WTC11 (cell line): ENCODE measurements around the gene FDXR. TPM values are rescaled to one million over a fixed set of nuclear protein-coding genes. Genes with fewer than 3 reads are reported as not detected.

Source experiments
- ATAC-seq: fragments of 200-7000 bp; cut with Tn5 transposase; 2 replicates; pipeline ENCODE4 v1.10.0; 2021; ENCODE audit warnings: mild to moderate bottlenecking, moderate library complexity
- CTCF ChIA-PET: fragments of 300-600 bp; sonication (Branson Sonifier 250); formaldehyde crosslinking; loops from one replicate; lab custom pipeline; 2021; ENCODE audit warnings: antibody characterized with exemption; lab: Charles Lee
- POLR2A ChIA-PET: fragments of 350-600 bp; sonication (Branson Sonifier 250); formaldehyde crosslinking; loops from one replicate; lab custom pipeline; 2021; ENCODE audit warnings: antibody characterized with exemption; lab: Charles Lee
- DNase-seq: peaks from one replicate; pipeline ENCODE4 v3.0.0; 2021; ENCODE audit warnings: low spot score
- H3K27ac Mint-ChIP-seq: 2 replicates; pipeline ENCODE4 v1.8.0; 2021; ENCODE audit warnings: mixed read lengths
- H3K27me3 Mint-ChIP-seq: 2 replicates; pipeline ENCODE4 v1.8.0; 2021; ENCODE audit warnings: low read depth, mild to moderate bottlenecking, moderate library complexity, mixed read lengths
- H3K36me3 Mint-ChIP-seq: 2 replicates; pipeline ENCODE4 v1.8.0; 2021; ENCODE audit warnings: mixed read lengths
- H3K4me1 Mint-ChIP-seq: 2 replicates; pipeline ENCODE4 v1.8.0; 2022; ENCODE audit warnings: mixed read lengths
- H3K4me3 Mint-ChIP-seq: 2 replicates; pipeline ENCODE4 v1.8.0; 2021; ENCODE audit warnings: mild to moderate bottlenecking, moderate library complexity, mixed read lengths
- H3K9me3 Mint-ChIP-seq: 2 replicates; pipeline ENCODE4 v1.8.0; 2021; ENCODE audit warnings: mixed read lengths
- ARID4B ChIP-seq: sonication (generic); formaldehyde crosslinking; IDR thresholded peaks from 2 replicates; pipeline ENCODE4 v1.8.0; 2023; ENCODE audit warnings: missing genetic modification reagents, mild to moderate bottlenecking, borderline replicate concordance
- CREB1 ChIP-seq: sonication (generic); formaldehyde crosslinking; IDR thresholded peaks from 2 replicates; pipeline ENCODE4 v1.8.0; 2023; ENCODE audit warnings: mild to moderate bottlenecking, missing genetic modification reagents
- E2F1 ChIP-seq: sonication (generic); formaldehyde crosslinking; IDR thresholded peaks from 2 replicates; pipeline ENCODE4 v1.8.0; 2022; ENCODE audit warnings: mild to moderate bottlenecking, missing genetic modification reagents
- GABPB1 ChIP-seq: sonication (generic); formaldehyde crosslinking; IDR thresholded peaks from 2 replicates; pipeline ENCODE4 v1.8.1; 2023; ENCODE audit warnings: mild to moderate bottlenecking, missing genetic modification reagents
- HMGXB4 ChIP-seq: sonication (generic); formaldehyde crosslinking; IDR thresholded peaks from 2 replicates; pipeline ENCODE4 v1.8.1; 2023; ENCODE audit warnings: mild to moderate bottlenecking, moderate library complexity, missing genetic modification reagents
- JAZF1 ChIP-seq: fragments of 250-450 bp; sonication (Bioruptor Pico); IDR thresholded peaks from 2 replicates; pipeline ENCODE4 v1.9.0; 2021; ENCODE audit warnings: moderate library complexity, mild to moderate bottlenecking, inconsistent platforms
- MAX ChIP-seq: sonication (generic); formaldehyde crosslinking; IDR thresholded peaks from 2 replicates; pipeline ENCODE4 v1.8.0; 2022; ENCODE audit warnings: mild to moderate bottlenecking, missing genetic modification reagents
- MYBL2 ChIP-seq: sonication (generic); formaldehyde crosslinking; IDR thresholded peaks from 2 replicates; pipeline ENCODE4 v1.8.1; 2023; ENCODE audit warnings: mild to moderate bottlenecking, moderate library complexity, missing genetic modification reagents
- NFATC4 ChIP-seq: fragments of 250-450 bp; sonication (Bioruptor Pico); IDR thresholded peaks from 2 replicates; pipeline ENCODE4 v1.9.0; 2021; ENCODE audit warnings: mild to moderate bottlenecking
- OVOL2 ChIP-seq: fragments of 250-450 bp; sonication (Bioruptor Pico); IDR thresholded peaks from 2 replicates; pipeline ENCODE4 v1.9.0; 2021; ENCODE audit warnings: mild to moderate bottlenecking, borderline replicate concordance
- SMAD4 ChIP-seq: sonication (generic); formaldehyde crosslinking; IDR thresholded peaks from 2 replicates; pipeline ENCODE4 v1.8.0; 2022; ENCODE audit warnings: mild to moderate bottlenecking, missing genetic modification reagents
- ZMAT4 ChIP-seq: fragments of 250-450 bp; sonication (Bioruptor Pico); IDR thresholded peaks from 2 replicates; pipeline ENCODE4 v1.9.0; 2021; ENCODE audit warnings: mild to moderate bottlenecking
- ZNF232 ChIP-seq: sonication (generic); formaldehyde crosslinking; IDR thresholded peaks from 2 replicates; pipeline ENCODE4 v1.8.0; 2022; ENCODE audit warnings: mild to moderate bottlenecking, missing genetic modification reagents
- ZNF416 ChIP-seq: fragments of 250-450 bp; sonication (Bioruptor Pico); IDR thresholded peaks from 2 replicates; pipeline ENCODE4 v1.9.0; 2021; ENCODE audit warnings: mild to moderate bottlenecking, inconsistent platforms
- ZNF425 ChIP-seq: fragments of 250-450 bp; sonication (Bioruptor Pico); conservative IDR thresholded peaks from 2 replicates; pipeline ENCODE4 v1.9.0; 2021; ENCODE audit warnings: mild to moderate bottlenecking
- ZNF512 ChIP-seq: sonication (generic); formaldehyde crosslinking; IDR thresholded peaks from 2 replicates; pipeline ENCODE4 v1.8.1; 2022; ENCODE audit warnings: missing genetic modification reagents, borderline replicate concordance
- ZNF671 ChIP-seq: fragments of 250-450 bp; sonication (Bioruptor Pico); IDR thresholded peaks from 2 replicates; pipeline ENCODE4 v1.8.0; 2021; ENCODE audit warnings: mild to moderate bottlenecking
- total RNA-seq: library from RNA; stranded (reverse); gene quantifications from 3 replicates; pipeline ENCODE4 v1.2.3, GENCODE V29; 2021

Gene FDXR
- total RNA-seq, 1 experiment from 2014 or later: 52.8 TPM

- TF ChIP-seq ZNF416 (CRISPR knock-in tag): no peak
- TF ChIP-seq E2F1: no peak
- no peak for TF ChIP-seq HMGXB4
- TF ChIP-seq ZNF425 (CRISPR knock-in tag): no peak
- TF ChIP-seq ZMAT4: no peak
- TF ChIP-seq NFATC4: no peak
- no peak for TF ChIP-seq GABPB1 (CRISPR knock-in tag)
- no peak for TF ChIP-seq ARID4B (CRISPR knock-in tag)
- TF ChIP-seq, all 79 proteins: peak for 0
- H3K4me3 Mint-ChIP-seq: no peak overlapping the region
- CTCF ChIA-PET: interaction anchor here (1.0 to 1.4 kb wide), 2 partner anchors 14 to 85 kb away, joined by 3 to 7 read pairs; no protein-coding TSS in a partner anchor
- H3K4me1 Mint-ChIP-seq: peaks cover 21% of the 10 kb centered on the region
- peaks cover 5% of the 10 kb centered on the region for H3K27me3 Mint-ChIP-seq
- H3K9me3 Mint-ChIP-seq: no peaks in the 10 kb centered on the region
- no peak for DNase-seq
- H3K27ac Mint-ChIP-seq: no peak overlapping the region
- no peak for ATAC-seq
- POLR2A ChIA-PET: no interaction called here
- H3K36me3 Mint-ChIP-seq: peaks cover 6% of the 10 kb centered on the region
These were observed 3.3 kb upstream of the FDXR start for GRCh38 chr17:74875977-74876593.

GRCh38 chr17:74875155-74875976, 2.6 kb upstream of the FDXR start:
- Mint-ChIP-seq H3K4me1 (peaks cover 22% of the 10 kb centered on the region), H3K27ac (no peak overlapping the region), H3K36me3 (peaks cover 7% of the 10 kb centered on the region), H3K4me3 (no peak overlapping the region), H3K9me3 (no peaks in the 10 kb centered on the region), H3K27me3 (peaks cover 5% of the 10 kb centered on the region)
- CTCF ChIA-PET: interaction anchor here (1.0 to 3.3 kb wide), 4 partner anchors 9 to 86 kb away, joined by 3 to 49 read pairs (median 6); no protein-coding TSS in a partner anchor
- ATAC-seq: no peak
- POLR2A ChIA-PET: no interaction called here
- no peak for DNase-seq
- TF ChIP-seq JAZF1 (CRISPR knock-in tag): no peak
- no peak for TF ChIP-seq ZNF512 (CRISPR knock-in tag)
- no peak for TF ChIP-seq MAX (CRISPR knock-in tag)
- no peak for TF ChIP-seq OVOL2
- TF ChIP-seq MYBL2: no peak
- no peak for TF ChIP-seq HMGXB4
- no peak for TF ChIP-seq ZNF671 (CRISPR knock-in tag)
- TF ChIP-seq CREB1 (CRISPR knock-in tag): no peak
- no peak for TF ChIP-seq ZNF232
- no peak for TF ChIP-seq SMAD4 (CRISPR knock-in tag)
